ENCODE measurements around the gene ALPL. TPM values are rescaled to one million over a fixed set of nuclear protein-coding genes. Genes with fewer than 3 reads are reported as not detected.

Gene ALPL
- total RNA-seq, 1 experiment from 2014 or later: 0.31 TPM

DNA sequence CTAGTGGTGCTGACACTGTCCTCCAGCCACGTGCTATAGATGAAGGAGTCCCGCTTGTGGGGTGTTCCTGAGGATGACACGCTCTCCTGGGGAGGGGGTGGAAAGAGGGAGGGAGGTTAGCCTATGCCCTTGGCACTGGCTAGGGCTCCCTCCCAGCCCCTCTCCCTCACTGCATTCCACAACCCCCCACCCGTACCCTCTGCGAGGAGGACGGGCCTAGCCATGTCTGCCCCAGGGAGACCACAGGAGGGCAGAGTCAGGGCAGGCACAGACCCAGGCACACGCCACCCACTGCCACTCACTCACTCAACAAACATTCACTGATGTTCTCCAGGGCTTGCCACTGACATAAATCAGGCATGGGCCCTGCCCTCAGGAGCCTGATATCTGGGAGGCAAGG is 89.2 kb downstream of the ALPL start:
- CTCF ChIA-PET: no interaction called here
- no TSS peak for BruUV-seq (replicated peaks)
- Mint-ChIP-seq H3K4me1 (ENCODE audit: low read depth, unreplicated experiment) (peaks cover 6% of the 10 kb centered on the region), H3K27ac (ENCODE audit: unreplicated experiment) (peak overlapping the region; percentile 37), H3K4me3 (ENCODE audit: low read depth, unreplicated experiment) (no peak overlapping the region), H3K27me3 (ENCODE audit: unreplicated experiment) (no peaks in the 10 kb centered on the region), H3K9me3 (ENCODE audit: low read depth, unreplicated experiment) (no peaks in the 10 kb centered on the region), H3K36me3 (ENCODE audit: insufficient read depth, unreplicated experiment) (peaks cover 35% of the 10 kb centered on the region)
- DNase-seq: no peak
- TF ChIP-seq, protein P1, sequence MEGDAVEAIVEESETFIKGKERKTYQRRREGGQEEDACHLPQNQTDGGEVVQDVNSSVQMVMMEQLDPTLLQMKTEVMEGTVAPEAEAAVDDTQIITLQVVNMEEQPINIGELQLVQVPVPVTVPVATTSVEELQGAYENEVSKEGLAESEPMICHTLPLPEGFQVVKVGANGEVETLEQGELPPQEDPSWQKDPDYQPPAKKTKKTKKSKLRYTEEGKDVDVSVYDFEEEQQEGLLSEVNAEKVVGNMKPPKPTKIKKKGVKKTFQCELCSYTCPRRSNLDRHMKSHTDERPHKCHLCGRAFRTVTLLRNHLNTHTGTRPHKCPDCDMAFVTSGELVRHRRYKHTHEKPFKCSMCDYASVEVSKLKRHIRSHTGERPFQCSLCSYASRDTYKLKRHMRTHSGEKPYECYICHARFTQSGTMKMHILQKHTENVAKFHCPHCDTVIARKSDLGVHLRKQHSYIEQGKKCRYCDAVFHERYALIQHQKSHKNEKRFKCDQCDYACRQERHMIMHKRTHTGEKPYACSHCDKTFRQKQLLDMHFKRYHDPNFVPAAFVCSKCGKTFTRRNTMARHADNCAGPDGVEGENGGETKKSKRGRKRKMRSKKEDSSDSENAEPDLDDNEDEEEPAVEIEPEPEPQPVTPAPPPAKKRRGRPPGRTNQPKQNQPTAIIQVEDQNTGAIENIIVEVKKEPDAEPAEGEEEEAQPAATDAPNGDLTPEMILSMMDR (IDR thresholded peaks at IDR 0.05; ENCODE audit: unreplicated experiment): no peak
- intact Hi-C loops (cut with micrococcal nuclease; ENCODE audit: unreplicated experiment): loop anchor here (5.0 kb wide), 1 partner anchor 59 kb away; no protein-coding TSS in a partner anchor

DNA sequence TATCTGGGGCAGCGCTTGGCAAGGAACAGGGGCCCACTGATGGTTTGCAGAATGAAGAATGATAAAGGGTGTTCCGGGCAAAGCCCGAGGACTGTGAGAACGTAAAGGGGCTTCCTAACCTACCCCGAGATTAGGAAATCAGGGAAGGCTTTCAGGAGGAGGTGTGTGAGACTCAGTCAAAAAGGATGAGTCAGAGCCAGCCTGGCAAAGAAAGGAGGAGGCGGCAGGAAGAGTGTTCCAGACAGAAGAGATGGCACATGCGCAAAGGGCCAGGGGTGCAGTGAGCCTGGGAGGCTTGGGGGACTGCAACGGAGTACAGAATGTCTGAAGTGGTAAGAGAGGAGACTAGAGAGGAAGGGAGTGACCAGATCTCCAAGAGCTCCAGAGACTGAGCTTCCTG is 89.7 kb downstream of the ALPL start:
- no TSS peak for BruUV-seq (replicated peaks)
- peaks cover 10% of the 10 kb centered on the region for H3K4me1 Mint-ChIP-seq (ENCODE audit: low read depth, unreplicated experiment)
- H3K4me3 Mint-ChIP-seq (ENCODE audit: low read depth, unreplicated experiment): no peak overlapping the region
- no peaks in the 10 kb centered on the region for H3K9me3 Mint-ChIP-seq (ENCODE audit: low read depth, unreplicated experiment)
- H3K27me3 Mint-ChIP-seq (ENCODE audit: unreplicated experiment): no peaks in the 10 kb centered on the region
- DNase-seq: no peak
- H3K27ac Mint-ChIP-seq (ENCODE audit: unreplicated experiment): peak overlapping the region; percentile 37
- H3K36me3 Mint-ChIP-seq (ENCODE audit: insufficient read depth, unreplicated experiment): peaks cover 39% of the 10 kb centered on the region
- intact Hi-C loops (cut with micrococcal nuclease; ENCODE audit: unreplicated experiment): loop anchor here (5.0 kb wide), 1 partner anchor 58 kb away; no protein-coding TSS in a partner anchor
- TF ChIP-seq, protein P1 (IDR thresholded peaks at IDR 0.05; ENCODE audit: unreplicated experiment): no peak
- CTCF ChIA-PET: no interaction called here

DNA sequence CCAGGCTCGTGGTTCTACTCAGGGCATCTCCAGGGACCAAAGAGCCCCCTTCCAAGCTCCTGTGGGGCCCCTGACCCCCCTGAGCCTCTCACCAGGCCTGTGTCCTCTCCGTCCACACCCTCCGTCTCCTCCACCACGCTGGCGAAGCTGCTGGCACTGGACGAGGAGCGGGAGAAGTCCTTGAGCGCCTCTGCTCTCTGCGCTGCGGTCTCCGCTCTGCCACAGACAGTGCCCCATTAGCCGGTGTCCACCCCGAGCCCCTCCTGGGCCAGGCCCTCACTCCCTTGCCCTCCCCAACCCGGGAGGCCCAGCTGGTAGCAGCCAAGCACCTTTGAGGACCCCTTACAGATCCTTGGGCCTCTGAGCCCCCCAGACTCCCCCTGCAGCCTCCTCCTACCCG is 90.2 kb downstream of the ALPL start:
- Mint-ChIP-seq H3K36me3 (ENCODE audit: insufficient read depth, unreplicated experiment) (peaks cover 42% of the 10 kb centered on the region), H3K4me1 (ENCODE audit: low read depth, unreplicated experiment) (peaks cover 15% of the 10 kb centered on the region), H3K27me3 (ENCODE audit: unreplicated experiment) (no peaks in the 10 kb centered on the region), H3K27ac (ENCODE audit: unreplicated experiment) (no peak overlapping the region), H3K9me3 (ENCODE audit: low read depth, unreplicated experiment) (no peaks in the 10 kb centered on the region), H3K4me3 (ENCODE audit: low read depth, unreplicated experiment) (no peak overlapping the region)
- TF ChIP-seq, protein P1 (IDR thresholded peaks at IDR 0.05; ENCODE audit: unreplicated experiment): no peak
- no TSS peak for BruUV-seq (replicated peaks)
- CTCF ChIA-PET: no interaction called here
- DNase-seq: no peak
- intact Hi-C loops (cut with micrococcal nuclease; ENCODE audit: unreplicated experiment): loop anchor here (5.0 kb wide), 1 partner anchor 58 kb away; no protein-coding TSS in a partner anchor

DNA sequence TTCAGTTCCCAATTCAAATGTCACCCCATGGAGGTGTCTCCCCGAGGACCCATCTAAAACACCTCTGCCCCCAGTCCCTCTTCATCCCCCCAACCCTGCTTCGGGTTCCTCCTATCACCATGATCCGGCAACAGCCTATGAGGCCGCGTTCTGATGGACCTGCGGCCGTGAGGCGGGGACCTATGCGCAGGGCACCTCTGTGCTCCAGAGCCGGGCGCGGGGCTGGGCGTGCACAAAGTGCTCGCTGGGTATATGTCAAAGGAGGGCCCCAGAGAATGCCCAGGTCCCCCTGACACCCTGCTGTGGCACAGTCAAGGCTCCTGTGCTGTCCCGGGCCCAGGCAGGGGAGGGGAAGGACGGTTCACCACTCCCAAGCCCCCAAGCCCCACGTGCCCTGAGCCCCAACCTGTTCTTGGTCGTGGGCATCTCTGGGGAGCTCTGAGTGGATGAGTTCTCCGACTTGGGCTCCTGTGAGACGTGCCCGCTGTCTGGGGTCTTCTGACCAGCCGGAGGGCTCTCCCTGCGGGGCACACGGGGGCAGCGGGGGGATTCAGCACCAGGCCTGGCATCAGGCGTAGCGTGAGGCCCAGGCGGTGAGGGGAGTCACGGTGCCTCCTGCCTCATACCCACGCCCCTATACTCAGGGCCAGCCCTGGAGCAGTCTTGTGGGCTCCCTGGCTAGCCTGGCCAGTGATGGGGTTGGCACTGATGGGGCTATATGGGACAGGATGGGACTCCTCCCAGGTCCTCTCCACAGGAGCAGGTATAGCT is 92.2 kb downstream of the ALPL start:
- CTCF ChIA-PET: no interaction called here
- BruUV-seq (replicated peaks): no TSS peak

More for the DNA sequence above, 92.2 kb downstream of the ALPL start:
- peaks cover 29% of the 10 kb centered on the region for H3K36me3 Mint-ChIP-seq (ENCODE audit: insufficient read depth, unreplicated experiment)
- peaks cover 12% of the 10 kb centered on the region for H3K4me1 Mint-ChIP-seq (ENCODE audit: low read depth, unreplicated experiment)
- no peak overlapping the region for H3K4me3 Mint-ChIP-seq (ENCODE audit: low read depth, unreplicated experiment)
- intact Hi-C loops (cut with micrococcal nuclease; ENCODE audit: unreplicated experiment): no loop called here
- H3K27ac Mint-ChIP-seq (ENCODE audit: unreplicated experiment): no peak overlapping the region
- TF ChIP-seq, protein P1 (IDR thresholded peaks at IDR 0.05; ENCODE audit: unreplicated experiment): no peak
- no peaks in the 10 kb centered on the region for H3K9me3 Mint-ChIP-seq (ENCODE audit: low read depth, unreplicated experiment)
- H3K27me3 Mint-ChIP-seq (ENCODE audit: unreplicated experiment): no peaks in the 10 kb centered on the region
- no peak for DNase-seq

Data from Calu3 (cell line).